GM19452 (cell line): Measurements from ENCODE around the gene USP37.

Experiments used
- ATAC-seq: cut with Tn5 transposase; IDR thresholded peaks from one replicate; pipeline ENCODE4 v1.9.1; 2021; ENCODE audit not compliant: unreplicated experiment

The USP37 gene

GRCh38 chr2:218432676-218433365 lies 135.3 kb downstream of the USP37 start:
- no peak for ATAC-seq

- ATAC-seq = no peak
Observed at GRCh38 chr2:218431878-218432277, 136.3 kb downstream of the USP37 start.

- ATAC-seq = no peak
Observed at GRCh38 chr2:218430721-218431120, 137.4 kb downstream of the USP37 start.

- no peak for ATAC-seq
Observed at GRCh38 chr2:218429911-218430692, 138.0 kb downstream of the USP37 start.

- no peak for ATAC-seq
Observed at GRCh38 chr2:218428846-218429558, 139.1 kb downstream of the USP37 start.

DNA sequence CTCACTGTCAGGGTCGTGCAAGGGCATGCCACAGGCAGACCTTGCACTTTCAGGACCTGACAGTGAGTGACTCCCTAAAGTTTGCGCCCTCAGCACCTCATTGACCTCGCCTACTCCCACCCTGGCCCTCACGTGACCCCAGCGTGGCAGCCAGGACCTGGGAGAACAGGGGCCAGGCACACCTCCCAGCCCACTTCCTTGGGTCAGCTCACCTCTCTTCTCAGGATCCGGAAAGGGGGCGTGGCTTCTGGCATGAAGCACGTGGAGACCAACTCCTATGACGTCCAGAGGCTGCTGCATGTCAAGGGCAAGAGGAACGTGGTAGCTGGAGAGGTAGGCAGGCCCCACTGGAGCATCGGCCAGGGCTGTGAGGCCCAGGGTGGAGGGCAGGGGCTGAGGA lies 140.4 kb downstream of the USP37 start:
- ATAC-seq = no peak

GRCh38 chr2:218425531-218425930 lies 142.6 kb downstream of the USP37 start:
- no peak for ATAC-seq

- ATAC-seq = no peak
Observed at GRCh38 chr2:218423584-218423983, 144.6 kb downstream of the USP37 start.

DNA sequence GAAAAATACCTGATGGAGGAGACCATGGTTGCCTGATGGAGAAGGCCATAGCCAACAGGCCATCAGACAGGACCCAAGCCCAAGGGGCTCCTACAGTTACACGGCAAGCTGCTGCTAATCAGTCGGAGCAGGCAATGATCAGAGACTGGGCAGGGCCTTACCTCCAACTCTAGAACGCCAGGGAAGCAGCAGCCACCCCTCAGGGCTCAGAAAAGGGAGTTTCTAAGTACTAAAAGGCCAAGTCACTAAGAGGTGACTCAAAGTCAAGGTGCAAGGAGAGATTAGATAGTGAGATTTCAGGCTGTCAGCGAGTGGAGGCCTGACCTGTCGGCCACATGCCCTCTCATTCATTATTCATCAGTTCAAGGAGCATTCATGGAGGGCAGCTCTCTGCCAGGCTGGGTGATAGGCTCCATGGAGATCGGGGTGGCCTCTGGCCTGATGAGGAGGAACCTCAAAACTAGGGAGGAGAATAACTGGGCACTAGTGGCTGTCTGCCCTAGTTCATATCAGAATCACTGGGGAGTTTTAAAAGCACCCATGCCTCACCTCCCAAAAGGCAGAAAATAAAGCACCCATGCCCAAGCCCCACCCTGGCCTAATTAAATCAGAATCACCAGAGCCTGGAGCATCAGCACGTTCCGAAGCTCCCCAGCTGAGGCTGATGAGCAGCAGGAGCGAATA lies 145.6 kb downstream of the USP37 start:
- ATAC-seq = no peak

DNA sequence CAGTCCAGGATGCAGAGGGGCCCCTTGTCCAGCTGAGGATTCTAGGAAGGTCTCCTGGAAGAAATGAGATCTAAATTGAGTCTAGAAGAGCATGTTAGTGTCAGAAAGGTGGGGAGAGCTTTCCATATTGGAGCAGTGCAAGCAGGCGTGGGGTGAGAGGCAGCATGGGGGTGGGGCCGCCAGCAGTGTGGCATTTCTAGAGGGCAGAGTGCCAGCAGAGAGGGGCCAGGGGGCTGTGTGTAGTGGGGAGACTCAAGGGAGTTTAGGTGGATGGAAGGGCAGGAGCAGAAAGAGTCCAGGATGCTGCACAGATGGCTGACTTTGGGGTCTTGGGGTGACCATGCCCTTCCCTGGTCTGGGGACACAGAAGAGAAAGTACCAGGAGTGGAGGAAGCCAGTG lies 147.1 kb downstream of the USP37 start:
- no peak for ATAC-seq

GRCh38 chr2:218419630-218420216 lies 148.4 kb downstream of the USP37 start:
- ATAC-seq = no peak

DNA sequence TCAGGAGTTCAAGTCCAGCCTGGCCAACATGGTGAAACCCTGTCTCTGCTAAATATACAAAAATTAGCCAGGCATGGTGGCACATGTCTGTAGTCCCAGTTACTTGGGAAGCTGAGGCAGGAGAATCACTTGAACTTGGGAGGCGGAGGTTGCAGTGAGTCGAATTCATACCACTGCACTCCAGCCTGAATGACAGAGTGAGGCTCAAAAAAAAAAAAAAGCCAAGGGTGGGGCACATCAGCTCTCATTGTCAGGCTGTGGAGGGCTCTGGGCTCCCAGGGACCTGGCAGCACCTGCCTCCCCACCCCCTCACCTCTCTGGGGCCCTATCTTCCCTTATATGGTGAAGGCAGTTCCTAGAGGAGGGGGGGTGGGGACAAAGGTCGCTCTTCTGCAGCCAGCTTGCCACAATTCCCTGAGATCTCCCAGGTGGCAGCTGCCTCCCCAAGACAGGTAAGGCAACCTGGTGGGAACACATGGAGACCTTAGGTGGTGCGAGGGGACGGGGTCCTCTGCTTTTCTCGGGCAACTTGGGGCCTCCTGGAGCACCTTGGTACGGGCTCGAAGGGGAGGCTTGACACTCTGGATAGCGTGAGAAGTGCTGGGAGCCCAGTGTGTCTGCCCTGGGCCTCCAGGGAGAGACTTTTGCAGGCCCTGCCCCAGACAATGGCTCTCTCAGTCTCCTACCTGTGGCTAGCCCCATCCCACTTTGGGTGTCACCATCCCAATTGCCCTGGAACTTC lies 149.3 kb downstream of the USP37 start, which contains the start of gene VIL1:
TSS of gene VIL1 (plus strand) at position 407 of the 742 bp plus-strand sequence. CDS start 4,656 bp downstream, outside the sequence.
- no peak for ATAC-seq

DNA sequence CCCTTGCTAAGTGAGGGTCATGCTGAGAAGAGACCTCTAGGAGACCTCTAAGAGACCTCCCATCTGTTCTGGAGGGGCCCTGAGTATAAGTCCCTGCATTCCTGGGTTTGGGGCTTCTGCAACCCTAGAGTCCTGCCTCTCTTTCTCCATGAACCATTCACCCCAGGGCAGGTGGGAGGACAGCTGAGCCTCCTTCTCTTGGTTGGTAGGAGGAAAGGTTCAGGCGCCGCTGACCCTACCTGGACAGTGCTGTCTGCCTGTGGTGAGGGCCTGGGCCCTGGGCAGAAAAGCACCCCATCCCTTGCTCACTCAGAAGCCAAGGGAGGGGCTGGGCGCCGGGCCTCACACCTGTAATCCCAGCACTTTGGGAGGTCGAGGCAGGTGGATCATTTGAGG lies 149.8 kb downstream of the USP37 start:
- no peak for ATAC-seq

DNA sequence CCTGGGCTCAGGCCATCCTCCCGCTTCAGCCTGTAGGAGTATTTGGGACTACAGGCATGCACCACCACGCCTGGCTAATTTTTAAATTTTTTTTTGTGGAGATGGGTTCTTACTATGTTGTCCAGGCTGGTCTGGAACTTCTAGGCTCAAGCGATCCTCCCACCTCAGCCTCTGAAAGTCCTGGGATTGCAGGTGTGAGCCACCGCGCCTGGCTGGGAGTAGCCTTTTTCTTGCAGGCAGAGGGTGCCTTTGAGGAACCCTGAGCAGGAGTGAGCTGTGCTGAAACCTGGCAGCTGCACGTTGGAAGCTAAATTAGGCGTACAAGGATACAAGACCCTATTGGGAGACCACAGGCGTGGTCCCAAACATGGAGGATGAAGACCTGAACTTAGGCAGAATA lies 160.4 kb downstream of the USP37 start:
- no peak for ATAC-seq

DNA sequence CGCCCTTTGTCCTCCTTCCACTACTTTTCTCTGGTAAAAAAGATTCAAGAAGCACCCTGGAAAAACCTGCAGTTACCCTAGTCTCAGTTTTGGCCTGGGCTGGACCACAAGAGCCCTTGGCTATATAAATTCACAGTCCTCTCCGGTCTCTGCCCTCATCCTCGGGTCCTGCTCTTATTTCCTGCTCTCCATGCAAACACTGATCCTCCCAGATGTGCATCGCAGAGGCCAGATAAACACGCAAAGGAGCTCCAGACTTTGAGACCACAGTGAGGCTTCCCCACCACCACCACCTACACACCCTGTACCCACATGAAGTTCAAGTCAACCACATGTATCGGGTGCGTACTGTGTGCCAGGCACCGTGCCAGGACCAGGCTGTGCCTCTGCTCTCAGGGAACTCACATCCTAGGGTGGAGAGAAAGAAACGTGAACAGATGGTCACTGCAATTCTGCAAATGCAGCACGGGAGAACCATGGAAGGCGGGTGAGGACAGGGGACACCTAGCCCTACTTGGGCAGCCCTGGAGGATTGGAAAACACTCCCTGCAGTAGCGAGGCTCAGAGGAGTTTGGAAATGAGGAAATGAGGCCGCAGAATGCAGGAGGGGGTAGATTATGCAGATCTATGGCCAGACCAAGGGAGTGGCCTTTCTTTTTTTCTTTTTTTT lies 161.1 kb downstream of the USP37 start:
- no peak for ATAC-seq

DNA sequence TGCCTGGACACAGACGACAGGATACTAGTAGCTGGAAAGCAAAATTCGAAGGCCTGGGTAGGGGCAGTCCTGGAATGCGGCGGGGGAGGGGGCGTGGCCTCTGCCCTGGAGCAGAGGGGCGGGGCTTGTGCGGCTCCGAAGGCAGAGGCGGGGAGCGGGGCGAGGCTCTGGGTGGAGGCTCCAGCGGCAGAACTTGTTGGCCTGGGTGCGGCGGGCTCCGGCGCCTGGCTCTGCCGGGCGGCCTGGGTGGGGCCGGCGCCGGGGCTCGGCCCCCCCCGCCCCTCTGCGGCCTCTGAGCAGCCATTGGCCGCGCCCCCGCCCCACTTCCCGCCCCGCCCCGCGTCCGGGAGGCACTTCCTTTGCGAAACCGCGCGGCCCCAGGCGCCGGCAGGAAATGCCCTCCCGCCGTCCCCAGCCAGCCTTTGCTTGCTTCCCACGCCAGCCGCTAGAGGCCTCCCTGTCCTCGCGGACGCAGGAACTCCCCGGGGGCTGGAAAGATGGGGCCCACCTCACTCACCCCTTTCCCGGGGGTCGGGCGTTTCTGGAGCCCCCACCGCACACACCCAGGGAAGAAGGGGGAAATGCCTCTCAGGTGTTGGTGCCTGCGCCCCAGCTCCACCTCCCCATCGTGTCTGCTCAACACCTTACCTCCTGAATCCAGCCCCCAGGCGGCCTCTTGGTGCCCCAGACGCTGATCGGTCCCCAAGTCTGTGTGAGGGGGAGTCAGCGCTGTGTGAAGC lies 161.8 kb downstream of the USP37 start:
- ATAC-seq = peak; percentile 82

DNA sequence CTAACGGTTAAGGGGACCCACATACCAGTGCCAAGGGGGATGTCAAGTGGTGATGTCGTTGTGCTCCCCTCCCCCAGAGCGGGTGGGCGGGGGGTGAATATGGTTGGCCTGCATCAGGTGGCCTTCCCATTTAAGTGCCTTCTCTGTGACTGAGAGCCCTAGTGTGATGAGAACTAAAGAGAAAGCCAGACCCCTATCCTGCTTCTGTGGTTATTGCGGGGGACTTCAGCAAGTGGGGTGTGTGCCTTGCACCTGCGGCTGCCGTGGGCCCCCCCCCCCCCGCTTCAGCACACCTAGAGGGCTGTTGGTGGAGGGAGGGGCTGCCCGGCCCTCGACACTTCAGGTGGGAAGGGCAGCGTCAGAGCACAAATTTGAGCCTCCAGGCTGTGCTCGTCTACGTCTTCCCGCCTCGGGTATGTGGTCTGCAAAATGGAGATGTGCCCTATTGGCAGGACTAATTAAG lies 162.4 kb downstream of the USP37 start:
- peak; percentile 1 for ATAC-seq

GRCh38 chr2:218405086-218405745 lies 162.9 kb downstream of the USP37 start:
- ATAC-seq = no peak
